Parathyroid adenoma (tissue), 2 donors: ENCODE measurements around the gene DHFR2.

Source experiments
- H2AFZ ChIP-seq: fragments of 300-600 bp; sonication (generic); one replicate; pipeline ENCODE4 v1.7.0; 2017; ENCODE audit warnings: antibody characterized with exemption, mild to moderate bottlenecking
- H3K27ac ChIP-seq: fragments of 300-600 bp; sonication (generic); one replicate; pipeline ENCODE4 v1.7.0; 2017
- H3K27me3 ChIP-seq: fragments of 300-600 bp; sonication (generic); one replicate; pipeline ENCODE4 v1.7.0; 2017; ENCODE audit warnings: low read length; ENCODE audit not compliant: control insufficient read depth, insufficient read depth
- H3K36me3 ChIP-seq: fragments of 300-600 bp; sonication (generic); one replicate; pipeline ENCODE4 v1.7.0; 2017; ENCODE audit warnings: low read length; ENCODE audit not compliant: control insufficient read depth, insufficient read depth
- H3K4me1 ChIP-seq: fragments of 300-600 bp; sonication (generic); one replicate; pipeline ENCODE4 v1.7.0; 2017; ENCODE audit warnings: control low read depth
- H3K4me2 ChIP-seq: fragments of 300-600 bp; sonication (generic); one replicate; pipeline ENCODE4 v1.7.0; 2017; ENCODE audit warnings: low read length
- H3K4me3 ChIP-seq: fragments of 300-600 bp; sonication (generic); one replicate; pipeline ENCODE4 v1.7.0; 2017; ENCODE audit warnings: low read depth, low read length
- H3K79me2 ChIP-seq: fragments of 300-600 bp; sonication (generic); one replicate; pipeline ENCODE4 v1.7.0; 2017; ENCODE audit warnings: control low read depth
- H3K9ac ChIP-seq: fragments of 300-600 bp; sonication (generic); one replicate; pipeline ENCODE4 v1.7.0; 2017; ENCODE audit warnings: mild to moderate bottlenecking
- H3K9me3 ChIP-seq: fragments of 300-600 bp; sonication (generic); one replicate; pipeline ENCODE4 v1.7.0; 2017; ENCODE audit warnings: low read length; ENCODE audit not compliant: control insufficient read depth
- TF ChIP-seq, protein P1 (sequence below): fragments of 300-600 bp; sonication (generic); IDR thresholded peaks from one replicate; pipeline ENCODE4 v1.7.0; 2017; ENCODE audit warnings: antibody characterized with exemption, mild to moderate bottlenecking
- donor health status: primary hyperparathyroidism.

The DHFR2 gene

DNA sequence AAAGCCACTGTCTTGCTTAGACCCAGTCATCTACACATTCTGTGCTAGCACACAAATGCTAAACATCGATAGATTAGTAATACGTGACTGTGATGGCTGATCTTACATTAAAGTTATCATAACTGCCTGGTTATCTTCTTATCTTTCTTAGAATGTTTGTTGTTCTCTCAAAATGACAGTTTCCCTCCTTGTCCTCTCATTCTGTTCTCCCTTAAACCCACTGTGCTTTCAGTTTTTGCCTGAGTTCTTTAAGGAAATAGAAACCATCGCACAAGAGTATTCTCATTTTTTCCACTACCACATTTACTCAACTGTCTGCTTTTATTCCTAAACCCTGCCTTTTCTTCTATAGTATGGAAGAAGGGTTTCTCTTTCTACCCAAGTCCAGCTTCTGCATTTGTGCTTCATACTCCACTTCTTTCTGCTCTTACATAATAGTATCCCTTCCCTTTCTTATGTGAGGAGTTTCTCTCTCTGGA is 51.4 kb downstream of the DHFR2 start:
- no peaks in the 10 kb centered on the region for H3K36me3 ChIP-seq
- no peaks in the 10 kb centered on the region for H3K27me3 ChIP-seq
- no peaks in the 10 kb centered on the region for H3K79me2 ChIP-seq
- H3K27ac ChIP-seq, result no peak overlapping the region
- peaks cover 2% of the 10 kb centered on the region for H3K4me1 ChIP-seq
- TF ChIP-seq, protein P1, sequence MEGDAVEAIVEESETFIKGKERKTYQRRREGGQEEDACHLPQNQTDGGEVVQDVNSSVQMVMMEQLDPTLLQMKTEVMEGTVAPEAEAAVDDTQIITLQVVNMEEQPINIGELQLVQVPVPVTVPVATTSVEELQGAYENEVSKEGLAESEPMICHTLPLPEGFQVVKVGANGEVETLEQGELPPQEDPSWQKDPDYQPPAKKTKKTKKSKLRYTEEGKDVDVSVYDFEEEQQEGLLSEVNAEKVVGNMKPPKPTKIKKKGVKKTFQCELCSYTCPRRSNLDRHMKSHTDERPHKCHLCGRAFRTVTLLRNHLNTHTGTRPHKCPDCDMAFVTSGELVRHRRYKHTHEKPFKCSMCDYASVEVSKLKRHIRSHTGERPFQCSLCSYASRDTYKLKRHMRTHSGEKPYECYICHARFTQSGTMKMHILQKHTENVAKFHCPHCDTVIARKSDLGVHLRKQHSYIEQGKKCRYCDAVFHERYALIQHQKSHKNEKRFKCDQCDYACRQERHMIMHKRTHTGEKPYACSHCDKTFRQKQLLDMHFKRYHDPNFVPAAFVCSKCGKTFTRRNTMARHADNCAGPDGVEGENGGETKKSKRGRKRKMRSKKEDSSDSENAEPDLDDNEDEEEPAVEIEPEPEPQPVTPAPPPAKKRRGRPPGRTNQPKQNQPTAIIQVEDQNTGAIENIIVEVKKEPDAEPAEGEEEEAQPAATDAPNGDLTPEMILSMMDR, result no peak
- H3K4me2 ChIP-seq, result no peak overlapping the region
- no peak overlapping the region for H3K9ac ChIP-seq
- H3K4me3 ChIP-seq, result no peak overlapping the region
- no peaks in the 10 kb centered on the region for H3K9me3 ChIP-seq
- no peak overlapping the region for H2AFZ ChIP-seq

DNA sequence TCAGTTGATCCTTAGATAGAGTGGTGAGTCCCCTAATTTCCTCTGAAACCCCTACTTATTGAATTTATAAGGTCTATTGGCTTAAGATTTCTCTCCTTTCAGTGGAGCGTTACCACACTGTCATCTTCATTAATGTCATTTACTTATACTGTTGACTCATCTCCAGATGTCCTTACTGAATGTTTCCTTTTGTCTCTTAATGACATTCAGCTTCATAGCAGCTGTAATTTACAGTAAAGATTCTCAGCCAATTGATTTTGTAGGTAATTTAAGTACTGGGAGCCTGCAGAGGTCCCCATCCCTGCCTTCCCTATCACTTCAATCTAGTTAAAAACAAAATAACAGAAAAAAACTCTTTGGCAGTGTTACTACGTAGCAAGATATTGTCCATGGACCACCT is 53.1 kb downstream of the DHFR2 start:
- Histone ChIP-seq H3K36me3 (no peaks in the 10 kb centered on the region), H3K9me3 (no peaks in the 10 kb centered on the region), H3K9ac (no peak overlapping the region), H3K4me2 (no peak overlapping the region), H3K4me1 (peaks cover 2% of the 10 kb centered on the region), H2AFZ (no peak overlapping the region), H3K79me2 (no peaks in the 10 kb centered on the region), H3K27ac (no peak overlapping the region), H3K27me3 (no peaks in the 10 kb centered on the region), H3K4me3 (no peak overlapping the region)
- TF ChIP-seq, protein P1, result no peak

DNA sequence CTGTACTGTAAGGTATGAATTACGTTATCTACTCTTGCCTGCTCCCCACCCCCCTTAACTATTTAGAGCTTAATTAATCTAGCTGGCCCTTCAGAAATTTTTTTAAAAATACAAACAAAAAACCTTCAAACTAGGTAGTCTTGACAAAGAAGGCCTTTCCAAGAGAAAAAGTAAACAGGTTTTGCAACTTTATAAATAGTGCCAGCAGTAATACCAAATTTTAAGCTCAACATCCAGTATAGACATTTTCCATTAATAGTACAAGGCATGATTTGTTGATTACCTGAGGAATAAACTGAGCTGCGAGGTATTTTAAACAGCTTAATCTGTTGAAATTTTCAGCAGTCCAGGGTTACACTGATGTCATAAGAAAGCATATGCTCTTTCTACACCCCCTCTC is 54.5 kb downstream of the DHFR2 start:
- no peak overlapping the region for H3K9ac ChIP-seq
- H3K27me3 ChIP-seq, result no peaks in the 10 kb centered on the region
- H3K79me2 ChIP-seq, result no peaks in the 10 kb centered on the region
- TF ChIP-seq, protein P1, result no peak
- H3K4me1 ChIP-seq, result peaks cover 2% of the 10 kb centered on the region
- no peak overlapping the region for H2AFZ ChIP-seq
- no peak overlapping the region for H3K4me3 ChIP-seq
- no peaks in the 10 kb centered on the region for H3K36me3 ChIP-seq
- H3K9me3 ChIP-seq, result no peaks in the 10 kb centered on the region
- no peak overlapping the region for H3K27ac ChIP-seq
- no peak overlapping the region for H3K4me2 ChIP-seq
